HTERT RPE-1 (cell line): ENCODE measurements around the gene LTB4R2.
"Not testable (repeated sequence)": the region's sequence is repeated elsewhere in the genome, so short reads cannot be mapped to it uniquely, and the experiment has no call there.

Source experiments
- in situ Hi-C: fragments of 300-500 bp; cut with MboI; formaldehyde crosslinking; loops from 4 replicates; pipeline ENCODE4 v1.14.3; 2020; ENCODE audit warnings: low sequenced_read_pairs

LTB4R2 gene

DNA sequence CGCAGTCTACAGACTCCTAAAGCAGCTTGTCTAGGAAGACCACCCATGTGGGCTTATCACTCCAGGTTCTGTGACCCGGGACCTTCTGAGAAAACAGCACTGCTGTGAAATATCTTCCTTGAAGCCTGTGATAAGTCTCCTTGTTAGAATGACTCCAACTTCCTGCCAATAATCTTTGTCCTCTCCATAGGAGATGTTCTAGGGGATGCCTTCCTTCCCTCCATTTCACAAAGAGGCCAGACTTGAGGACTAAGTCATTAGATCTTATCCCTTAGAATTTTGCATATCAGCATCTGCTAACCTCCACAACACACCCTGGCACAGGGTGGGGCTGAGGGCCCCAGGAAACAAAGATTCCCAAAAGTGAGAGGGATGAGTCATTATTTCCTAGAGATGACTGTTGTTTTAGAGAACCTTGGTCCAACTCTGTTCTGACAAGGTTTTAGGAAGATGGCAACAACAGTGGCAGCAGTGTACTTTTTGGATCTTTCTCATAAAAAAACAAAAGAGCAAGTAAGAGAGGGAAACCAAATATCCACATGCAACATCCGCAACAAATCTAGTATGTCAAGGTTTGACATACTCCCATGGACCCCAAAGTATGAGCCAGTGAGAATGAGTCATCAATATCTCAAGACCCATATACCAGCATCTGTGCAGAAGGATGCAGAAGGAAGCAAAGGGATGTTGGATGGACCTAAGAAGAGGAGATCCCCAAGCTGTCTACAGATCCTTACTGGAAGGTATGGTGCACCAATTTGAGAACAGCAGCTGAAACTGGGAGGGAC is 7.4 kb downstream of the LTB4R2 start:
- in situ Hi-C loops = no loop called here

DNA sequence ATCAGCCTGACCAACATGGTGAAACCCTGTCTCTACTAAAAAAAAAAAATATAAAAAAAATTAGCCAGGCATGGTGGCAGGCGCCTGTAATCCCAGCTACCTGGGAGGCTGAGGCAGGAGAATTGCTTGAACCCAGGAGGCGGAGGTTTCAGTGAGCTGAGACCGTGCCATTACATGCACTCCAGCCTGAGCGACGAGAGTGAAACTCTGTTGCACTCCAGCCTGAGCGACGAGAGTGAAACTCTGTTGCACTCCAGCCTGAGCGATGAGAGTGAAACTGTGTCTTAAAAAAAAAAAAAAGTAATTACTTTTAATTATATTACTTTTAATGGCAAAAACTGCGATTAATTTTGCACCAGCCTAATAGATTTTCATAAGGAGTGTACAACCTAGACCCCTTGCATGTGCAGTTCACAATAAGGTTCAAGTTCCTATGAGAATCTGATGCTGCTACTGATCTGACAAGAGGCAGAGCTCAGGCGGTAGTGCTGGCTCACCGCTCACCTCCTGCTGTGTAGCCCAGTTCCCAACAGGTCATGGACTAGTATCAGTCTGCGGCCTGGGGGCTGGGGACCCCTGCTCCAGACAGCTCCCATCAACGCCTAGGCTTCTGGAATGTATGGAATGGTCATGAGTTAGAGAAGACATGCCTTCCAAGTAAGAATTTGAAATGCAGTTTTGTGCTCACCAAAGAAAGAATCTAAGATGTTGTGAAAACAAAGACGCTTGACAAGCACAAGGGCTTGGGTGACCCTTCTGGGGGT is 11.5 kb downstream of the LTB4R2 start:
- in situ Hi-C loops = no loop called here

DNA sequence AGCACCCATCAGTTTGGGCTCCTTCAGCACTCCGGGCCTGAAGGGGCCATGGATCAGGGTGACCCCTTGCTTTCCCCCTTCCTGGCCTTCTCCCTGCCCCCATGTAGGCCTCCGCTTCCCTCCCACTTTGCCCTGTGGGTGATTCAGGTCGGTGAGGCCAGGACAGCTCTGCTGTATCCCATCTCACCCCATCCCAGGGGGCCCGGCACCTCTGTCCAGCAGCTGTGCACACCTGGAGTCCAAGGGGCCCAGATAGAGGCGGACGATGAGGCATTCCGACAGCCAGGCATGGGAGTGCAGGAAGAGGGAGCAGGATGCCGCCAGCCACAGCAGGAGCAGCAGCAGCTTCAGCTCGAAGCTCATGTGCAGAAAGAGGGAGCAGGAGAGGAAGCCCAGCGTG is 12.7 kb downstream of the LTB4R2 start:
- in situ Hi-C loops = no loop called here

DNA sequence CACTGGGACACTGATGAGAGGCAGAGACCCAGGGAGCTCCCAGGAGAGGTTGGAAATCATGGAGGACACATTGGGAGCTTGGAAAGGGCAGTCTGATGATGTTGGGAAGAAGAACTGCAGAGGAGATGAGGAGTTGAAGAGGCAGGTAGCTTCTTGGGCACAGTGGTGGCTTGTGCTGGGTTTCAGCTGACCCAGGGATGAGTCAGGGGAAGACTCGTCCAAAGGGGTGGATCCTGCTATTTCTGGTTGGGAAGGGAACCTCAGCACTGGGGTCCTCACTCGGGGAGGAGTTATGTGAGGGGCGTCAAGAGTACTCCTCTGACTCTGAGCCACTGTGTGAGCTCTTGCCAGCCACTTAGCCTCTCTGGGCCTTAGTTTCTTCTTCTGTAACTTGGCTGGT is 13.4 kb downstream of the LTB4R2 start:
- in situ Hi-C loops = no loop called here

DNA sequence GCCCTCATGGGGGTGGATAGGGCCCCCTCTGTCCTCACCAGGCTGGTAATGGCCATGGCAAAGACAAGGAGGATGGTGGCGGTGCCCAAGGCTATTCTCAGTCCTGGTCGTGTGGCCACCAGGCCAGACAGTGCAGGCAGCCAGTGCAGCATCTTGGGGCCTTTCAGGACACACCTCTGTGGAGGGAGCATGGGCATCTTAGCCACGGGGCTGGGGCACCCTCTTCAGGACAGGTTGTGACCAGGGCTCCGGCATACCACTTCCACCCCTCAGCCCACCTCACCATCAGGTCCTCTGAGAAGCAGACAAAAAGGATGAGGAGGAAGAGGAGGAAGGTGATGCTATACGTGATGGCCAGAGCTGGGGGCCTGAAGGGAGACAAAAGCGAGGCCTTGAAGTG is 14.1 kb downstream of the LTB4R2 start:
- in situ Hi-C loops = no loop called here

DNA sequence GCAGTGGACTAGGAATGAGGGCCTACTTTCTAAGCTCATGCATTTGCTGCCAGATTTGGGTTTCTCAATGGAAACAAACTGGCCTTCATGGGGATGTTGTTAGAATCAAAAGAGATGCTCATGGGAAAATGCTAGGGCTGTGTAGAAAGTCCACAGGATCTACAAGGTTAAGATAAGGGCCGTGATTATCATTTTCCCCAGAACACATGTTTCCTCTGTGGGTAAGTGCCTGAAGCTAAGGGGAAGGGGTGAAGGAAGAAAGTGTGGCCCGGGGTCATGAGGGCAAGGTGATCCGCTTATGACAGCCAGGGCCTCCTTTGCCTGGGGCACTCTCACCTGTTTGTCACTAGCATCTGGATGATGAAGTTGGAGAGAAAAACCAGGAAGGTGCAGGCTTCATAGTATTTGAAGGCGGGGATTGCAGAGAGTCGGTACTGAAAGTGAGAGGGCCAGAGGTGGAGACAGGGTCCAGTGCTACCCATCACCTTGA is 15.1 kb downstream of the LTB4R2 start:
- in situ Hi-C loops = no loop called here

DNA sequence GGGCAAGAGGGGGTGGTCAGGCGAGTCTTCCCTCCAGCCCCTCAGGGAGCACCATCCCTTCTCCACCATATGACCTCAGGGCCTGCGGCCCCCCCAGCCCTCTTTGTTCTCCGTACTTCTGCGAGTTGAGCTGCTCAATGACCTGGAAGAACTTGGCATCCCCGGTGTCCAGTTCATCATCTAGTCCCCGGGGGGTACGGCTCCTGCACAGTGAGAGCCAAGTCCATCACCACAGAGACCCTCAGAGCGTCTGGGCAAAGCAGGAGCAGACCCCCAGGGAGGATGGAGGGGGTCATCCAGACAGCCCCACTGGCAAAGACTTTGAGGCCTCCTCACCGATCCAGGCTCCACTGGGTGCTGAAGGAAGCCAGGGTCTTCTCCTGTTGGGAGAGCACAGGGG is 16.0 kb downstream of the LTB4R2 start:
- in situ Hi-C loops = no loop called here

DNA sequence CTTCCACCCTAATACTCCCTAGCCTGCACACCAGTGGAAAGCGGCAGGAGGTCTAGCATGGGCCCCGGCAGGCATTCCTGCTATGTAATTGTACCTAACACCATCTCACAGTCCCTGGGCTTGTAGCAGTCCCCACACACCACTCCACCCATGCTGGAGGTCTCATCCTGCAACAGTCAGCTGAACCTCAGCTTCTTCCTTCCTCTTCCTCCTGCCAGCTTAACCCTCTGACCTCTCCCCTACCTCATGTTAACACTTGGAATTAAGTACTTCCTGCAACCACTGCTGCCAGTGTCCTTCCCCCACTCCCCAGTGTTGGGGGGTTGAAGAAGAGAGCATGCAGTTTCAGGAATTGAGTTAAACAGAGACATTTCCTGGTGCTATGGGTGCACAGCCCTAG is 17.4 kb downstream of the LTB4R2 start:
- in situ Hi-C loops = no loop called here

DNA sequence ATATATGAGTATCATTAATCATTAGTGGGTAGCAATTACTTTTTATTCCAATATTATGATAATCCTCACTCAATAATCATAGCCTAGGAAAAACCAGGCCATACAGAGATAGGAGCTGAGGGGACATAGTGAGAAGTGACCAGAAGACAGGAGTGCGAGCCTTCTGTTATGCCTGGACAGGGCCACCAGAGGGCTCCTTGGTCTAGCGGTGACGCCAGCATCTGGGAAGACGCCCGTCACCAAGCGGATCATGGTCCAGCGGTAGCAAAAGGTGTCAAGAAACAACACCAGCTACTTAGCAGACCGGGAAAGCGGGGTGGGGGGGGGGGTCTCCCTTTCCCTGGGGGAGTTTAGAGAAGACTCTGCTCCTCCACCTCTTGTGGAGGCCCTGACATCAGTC is 18.0 kb downstream of the LTB4R2 start:
- in situ Hi-C loops = not testable (repeated sequence)

DNA sequence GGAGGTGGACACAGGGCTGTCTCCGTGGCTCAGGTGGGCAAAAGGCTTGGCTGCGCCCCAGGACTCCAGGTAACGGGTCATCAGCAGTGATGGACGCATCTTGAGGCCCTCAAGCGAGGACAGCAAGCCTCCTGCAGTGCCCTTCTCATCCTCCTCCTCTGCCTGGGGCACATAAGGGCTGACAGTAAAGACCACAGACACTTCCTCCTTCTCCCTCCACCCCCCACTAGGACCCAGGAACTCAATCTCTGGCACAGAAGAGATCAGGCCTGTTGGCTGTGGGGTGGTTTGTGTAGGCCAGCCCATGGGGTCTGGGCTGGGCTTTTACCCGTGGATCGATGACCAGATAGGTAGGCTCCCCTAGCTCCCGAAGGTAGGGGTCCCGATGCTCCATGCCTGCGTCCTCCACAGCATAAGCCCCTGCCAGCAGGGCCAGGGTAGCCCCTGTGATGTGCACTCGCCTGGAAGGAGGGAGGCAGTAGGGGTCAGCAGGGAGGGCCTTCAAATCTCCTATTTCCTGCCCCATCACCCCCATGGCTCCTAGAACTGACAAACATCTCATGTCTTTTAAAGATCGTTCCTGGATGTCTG is 19.2 kb downstream of the LTB4R2 start:
- in situ Hi-C loops = no loop called here

DNA sequence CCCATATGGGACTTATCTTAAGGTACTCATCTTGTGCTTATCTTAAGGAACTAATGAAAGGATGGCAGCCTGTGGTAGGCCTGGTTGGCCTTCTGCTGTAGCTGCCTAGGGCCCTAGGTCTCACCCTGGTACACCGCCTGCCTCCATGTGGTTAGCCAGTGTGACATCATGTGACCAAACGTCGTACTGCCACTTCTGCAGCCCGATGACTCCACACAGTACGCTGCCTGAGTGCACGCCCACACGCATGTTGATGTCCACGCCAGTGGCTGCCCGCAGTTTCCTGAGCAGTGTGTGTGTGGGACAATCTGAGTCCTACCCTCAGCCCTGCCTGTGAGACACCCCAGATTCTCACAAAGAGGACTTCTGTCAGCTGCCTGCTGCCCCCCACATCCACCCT is 19.8 kb downstream of the LTB4R2 start:
- in situ Hi-C loops = no loop called here

DNA sequence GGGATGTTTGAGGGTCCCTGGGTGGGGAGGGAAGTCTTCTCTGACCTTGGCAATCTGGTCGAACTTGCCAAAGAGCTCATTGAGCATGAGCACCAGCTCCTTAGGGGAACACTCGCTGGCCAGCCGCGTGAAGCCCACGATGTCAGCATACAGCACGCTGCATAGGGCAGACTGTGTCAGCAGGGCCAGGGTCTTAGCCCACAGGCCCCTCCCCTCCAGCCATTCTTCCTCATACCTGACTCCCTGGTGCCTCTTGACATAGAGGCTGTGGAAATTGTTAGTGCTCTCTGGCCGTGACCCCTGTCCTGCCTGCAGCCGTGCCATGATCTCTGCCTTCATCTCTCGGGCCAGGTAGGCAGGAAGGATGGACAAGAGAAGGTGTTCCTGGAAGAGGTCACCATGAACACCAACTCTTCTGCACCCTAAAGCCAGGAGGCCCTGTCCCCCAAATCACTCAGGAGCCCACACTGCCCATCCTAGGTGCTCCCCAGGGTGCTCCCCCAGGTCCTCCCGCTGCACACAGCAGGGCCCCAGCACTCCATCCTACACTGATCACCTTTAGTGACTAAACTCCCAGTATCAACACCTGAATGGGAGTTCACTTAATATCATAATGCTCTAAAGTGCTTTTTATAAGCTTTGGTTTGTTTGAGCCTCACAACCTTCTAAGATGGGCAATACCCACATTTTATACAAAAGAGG is 21.2 kb downstream of the LTB4R2 start:
- in situ Hi-C loops = no loop called here

DNA sequence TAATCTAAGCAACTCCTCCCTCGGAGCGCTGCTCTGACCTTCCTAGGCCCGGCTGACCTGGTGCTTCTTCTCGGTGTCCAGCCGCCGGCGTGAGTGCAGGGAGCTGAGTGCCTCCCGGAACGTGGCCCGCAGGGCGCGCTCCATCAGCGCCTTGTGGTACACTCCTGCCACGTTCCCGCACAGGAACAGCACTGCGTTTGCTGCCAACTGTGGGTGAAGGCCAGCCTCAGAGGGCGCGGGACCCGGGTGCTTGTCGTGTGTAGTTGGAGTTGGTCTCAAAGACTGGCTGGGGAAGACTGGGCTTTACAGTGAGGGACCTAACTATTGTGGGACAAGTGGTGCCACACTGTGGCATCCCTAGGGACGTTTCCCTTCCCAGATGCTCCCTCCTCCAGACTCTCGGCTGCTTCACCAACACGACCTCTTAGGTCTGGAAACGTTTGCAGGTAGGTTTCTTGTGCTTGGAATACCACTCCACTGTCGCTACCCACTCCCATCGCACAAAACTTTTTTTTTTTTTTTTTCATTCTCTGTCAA is 21.9 kb downstream of the LTB4R2 start:
- in situ Hi-C loops = no loop called here

DNA sequence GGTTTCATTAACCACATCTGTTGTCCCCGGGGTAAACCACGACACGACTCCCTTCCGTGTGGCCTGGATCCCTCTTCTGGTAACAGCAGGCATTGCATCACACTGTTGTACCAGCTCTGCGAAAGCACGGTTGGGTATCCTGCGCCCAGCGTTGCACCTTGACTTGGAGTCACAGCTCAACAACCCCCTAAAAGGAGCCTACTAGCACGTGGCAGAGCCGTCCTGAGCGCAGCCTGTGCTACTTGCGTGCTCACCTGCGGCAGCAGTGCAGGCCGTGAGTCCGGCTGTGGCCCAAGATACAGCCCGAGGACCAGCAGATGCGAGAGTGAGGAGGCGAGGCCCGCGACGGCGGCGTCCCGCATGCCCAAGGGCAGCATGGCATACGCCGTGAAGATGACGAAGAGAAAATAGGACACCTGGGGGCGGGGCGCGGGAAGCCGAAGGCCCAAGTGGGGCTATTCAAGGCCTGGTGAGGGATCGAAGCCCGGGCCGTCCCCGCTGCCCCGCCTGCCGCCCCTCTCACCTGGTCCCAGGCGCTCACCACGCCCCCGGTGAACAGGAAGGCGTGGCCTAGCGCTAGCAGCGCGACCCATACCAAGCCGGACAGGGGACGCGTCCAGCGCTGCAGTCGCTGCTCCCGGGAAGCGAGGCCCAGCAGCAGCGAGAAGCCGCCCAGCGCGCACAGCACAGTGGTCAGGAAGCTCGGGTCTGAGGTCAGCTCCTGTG is 22.5 kb downstream of the LTB4R2 start:
- in situ Hi-C loops = no loop called here

DNA sequence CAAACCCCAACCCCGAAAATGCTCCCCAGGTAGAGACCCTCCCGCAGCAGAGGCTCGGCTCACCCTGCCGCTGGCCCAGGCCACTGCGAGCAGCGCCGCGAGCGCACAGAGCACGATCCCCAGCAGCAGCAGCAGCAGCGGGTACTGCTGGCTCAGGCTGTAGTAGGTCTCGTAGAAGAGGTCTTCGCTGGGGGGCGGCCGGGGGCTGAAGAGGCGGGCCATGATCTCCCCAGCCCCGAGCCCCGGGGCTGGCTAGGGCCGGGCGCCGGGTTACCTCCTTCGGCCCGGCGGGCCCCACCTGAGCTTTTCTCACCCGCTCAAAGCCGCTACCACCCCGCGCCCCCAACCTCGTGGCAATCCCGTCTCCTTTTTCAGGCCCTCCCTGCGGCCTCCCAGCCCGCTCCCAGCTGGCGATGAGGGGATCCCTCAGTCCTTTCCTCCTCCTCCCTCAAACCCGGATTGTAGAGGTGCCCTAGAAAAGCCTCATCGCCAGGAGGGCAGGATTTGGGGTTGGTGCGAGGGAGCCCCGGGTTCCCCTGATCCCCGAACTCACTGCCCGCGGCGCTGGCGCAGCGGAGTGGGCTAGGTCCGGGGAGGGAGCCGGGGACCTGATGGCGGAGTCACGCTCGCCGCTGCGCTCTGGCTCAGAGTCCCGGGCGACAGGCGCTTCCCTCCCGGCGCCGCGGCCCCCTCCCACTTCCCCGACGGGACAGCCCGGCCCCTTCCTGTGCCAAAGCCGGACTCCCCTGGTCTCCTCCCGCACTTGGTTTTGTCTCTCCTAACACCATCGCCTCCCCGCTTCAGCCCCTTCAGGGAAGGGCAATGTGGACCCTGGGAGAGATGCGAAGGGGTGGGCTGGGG is 24.7 kb downstream of the LTB4R2 start, which contains the start of gene ADCY4:
Gene ADCY4 (minus strand): TSS at position 641 of the 861 bp plus-strand sequence. CDS start 419 bp downstream, at position 222.
- in situ Hi-C loops = no loop called here

DNA sequence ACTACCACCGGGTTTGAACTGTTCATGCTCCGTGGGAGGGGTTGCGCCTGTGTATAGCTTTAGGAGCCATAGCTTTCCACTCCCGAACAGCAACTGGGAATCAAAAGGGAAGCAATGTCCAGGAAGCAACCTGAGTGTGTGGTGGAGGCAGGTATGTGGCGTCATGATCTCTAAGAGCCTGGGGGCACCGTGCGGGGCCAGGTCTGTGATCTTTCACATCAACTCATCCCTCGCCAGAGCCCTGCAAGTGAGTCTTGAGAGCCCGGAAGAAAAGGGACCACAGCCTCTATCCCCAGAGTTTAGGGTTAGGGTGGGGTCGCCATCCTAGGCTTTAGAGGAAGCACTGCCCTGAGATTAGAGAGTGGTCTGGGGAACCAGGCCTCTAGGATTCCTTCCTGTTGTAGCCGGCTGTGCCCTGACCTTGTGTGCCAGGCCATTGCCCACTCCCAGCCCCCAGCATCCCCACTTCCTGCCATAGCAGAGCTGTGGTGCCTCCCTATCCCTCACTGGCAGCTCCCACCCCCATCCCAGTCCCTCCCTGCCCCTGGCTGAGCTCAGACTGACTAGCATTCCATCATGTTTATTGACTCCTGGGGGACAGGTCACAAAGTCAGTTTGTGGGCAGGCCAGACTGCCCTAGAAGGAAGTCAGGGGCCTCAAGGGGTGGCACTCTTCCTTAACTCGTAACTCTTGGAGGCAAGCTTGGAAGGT is 25.7 kb downstream of the LTB4R2 start:
- in situ Hi-C loops = no loop called here

DNA sequence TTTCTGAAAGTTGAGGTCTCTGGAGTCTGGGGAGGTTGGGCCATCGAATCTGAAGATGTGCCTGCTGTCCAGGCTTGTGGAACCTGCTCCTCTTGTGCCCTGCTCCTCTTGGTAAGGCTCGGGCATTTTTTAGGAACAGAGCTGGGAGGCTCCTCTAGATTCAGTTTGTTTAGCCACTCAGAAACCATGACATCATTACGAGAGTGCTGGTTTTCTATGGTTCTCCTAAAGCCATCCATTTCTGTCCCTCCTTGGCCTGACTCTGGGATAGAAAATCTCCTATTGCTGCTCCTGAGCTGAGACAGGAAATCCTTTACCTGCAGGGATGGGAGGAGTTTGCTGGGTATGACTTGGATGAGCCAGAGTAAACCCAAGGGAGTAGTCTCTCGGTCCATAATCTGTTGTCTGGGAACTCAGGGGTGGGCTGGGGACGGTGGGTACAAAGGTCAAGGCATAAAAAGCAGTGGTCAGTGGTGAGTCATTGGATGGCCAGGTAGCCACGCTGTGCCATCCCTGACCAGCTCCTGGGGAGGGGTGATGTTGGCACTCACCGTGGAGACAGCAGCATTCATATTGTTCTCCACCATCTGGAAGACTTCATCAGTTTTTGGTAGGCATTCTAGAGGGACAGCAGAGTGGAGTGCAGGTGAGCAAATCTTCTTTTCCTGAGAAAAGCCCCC is 27.3 kb downstream of the LTB4R2 start:
- in situ Hi-C loops = no loop called here

DNA sequence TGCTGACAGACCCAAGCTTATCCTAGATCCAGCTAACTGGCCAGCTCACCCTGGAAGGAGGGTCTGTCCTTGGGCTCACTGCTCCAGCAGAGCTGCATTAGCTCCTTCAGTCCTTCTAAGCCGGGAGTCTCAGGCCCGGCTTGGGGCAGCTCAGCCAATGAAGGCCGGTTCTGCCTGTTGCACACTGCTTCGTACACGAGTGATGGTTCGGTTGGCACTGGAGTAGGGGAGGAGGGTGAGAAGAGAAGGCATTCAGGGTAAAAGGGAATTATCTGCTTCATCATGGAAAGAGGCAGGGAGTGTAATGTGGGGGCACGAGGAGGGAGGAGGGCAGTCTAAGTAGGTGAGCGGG is 27.9 kb downstream of the LTB4R2 start:
- in situ Hi-C loops = no loop called here
